ENCODE measurements around the gene ZNF521.

The ZNF521 gene

GRCh38 chr18:25335062-25335461, 16.9 kb downstream of the ZNF521 start:
- no peak for DNase-seq

GRCh38 chr18:25334588-25334987, 17.4 kb downstream of the ZNF521 start:
- DNase-seq, result no peak

- DNase-seq, result no peak
Observed at GRCh38 chr18:25332002-25332401, 20.0 kb downstream of the ZNF521 start.

GRCh38 chr18:25329783-25330182, 22.2 kb downstream of the ZNF521 start:
- no peak for DNase-seq

GRCh38 chr18:25327584-25327983, 24.4 kb downstream of the ZNF521 start:
- DNase-seq, result peak; percentile 41

GRCh38 chr18:25326361-25326952, 25.5 kb downstream of the ZNF521 start:
- no peak for DNase-seq

- DNase-seq, result no peak
Observed at GRCh38 chr18:25322806-25323205, 29.2 kb downstream of the ZNF521 start.

GRCh38 chr18:25316381-25317018, 35.5 kb downstream of the ZNF521 start:
- DNase-seq, result no peak

GRCh38 chr18:25314838-25315190, 37.2 kb downstream of the ZNF521 start:
- DNase-seq, result peak; percentile 52

- DNase-seq, result no peak
Observed at GRCh38 chr18:25314151-25314837, 37.7 kb downstream of the ZNF521 start.

GRCh38 chr18:25313268-25313667, 38.7 kb downstream of the ZNF521 start:
- DNase-seq, result no peak

GRCh38 chr18:25310045-25310444, 41.9 kb downstream of the ZNF521 start:
- no peak for DNase-seq

GRCh38 chr18:25308381-25308780, 43.6 kb downstream of the ZNF521 start:
- DNase-seq, result no peak

- DNase-seq, result no peak
Observed at GRCh38 chr18:25307192-25307591, 44.8 kb downstream of the ZNF521 start.

GRCh38 chr18:25306671-25307070, 45.3 kb downstream of the ZNF521 start:
- no peak for DNase-seq

- DNase-seq, result no peak
Observed at GRCh38 chr18:25305584-25305983, 46.4 kb downstream of the ZNF521 start.

GRCh38 chr18:25300492-25300891, 51.5 kb downstream of the ZNF521 start:
- DNase-seq, result no peak

GRCh38 chr18:25299426-25300300, 52.3 kb downstream of the ZNF521 start:
- DNase-seq, result no peak

GRCh38 chr18:25298853-25299274, 53.1 kb downstream of the ZNF521 start:
- DNase-seq, result peak; percentile 50

GRCh38 chr18:25295624-25296138, 56.3 kb downstream of the ZNF521 start:
- DNase-seq, result no peak

- no peak for DNase-seq
Observed at GRCh38 chr18:25291150-25291549, 60.8 kb downstream of the ZNF521 start.

GRCh38 chr18:25289001-25289631, 62.9 kb downstream of the ZNF521 start:
- DNase-seq, result peak; percentile 68

Measured in femur (tissue), 1 donor.